Panc1 (cell line): ENCODE results near the gene PUS1. TPM values are rescaled to one million over a fixed set of nuclear protein-coding genes. Genes with fewer than 3 reads are reported as not detected.

Experiments used
- ATAC-seq: fragments of 200-7000 bp; cut with Tn5 transposase; 2 replicates; pipeline ENCODE4 v1.9.1; 2020; ENCODE audit warnings: mild to moderate bottlenecking, moderate library complexity
- BruUV-seq: library from RNA; stranded (reverse); fragments of 400-500 nt; replicated peaks from 2 replicates; lab custom pipeline; 2021; lab: Mats Ljungman, UMichigan
- CTCF ChIA-PET: fragments of 300-600 bp; sonication (Branson Sonifier 250); formaldehyde crosslinking; loops from one replicate; lab custom pipeline; 2022; ENCODE audit warnings: antibody characterized with exemption; lab: Charles Lee
- POLR2A ChIA-PET: fragments of 300-600 bp; sonication (Branson Sonifier 250); formaldehyde crosslinking; loops from one replicate; lab custom pipeline; 2022; ENCODE audit warnings: antibody characterized with exemption; lab: Charles Lee
- DNase-seq: peaks from one replicate; pipeline ENCODE4 v3.0.0-alpha.2; 2010; ENCODE audit warnings: low read depth, low spot score
- H3K27ac ChIP-seq: 2 replicates; pipeline ENCODE4 v1.5.1; 2011; ENCODE audit warnings: mild to moderate bottlenecking, low read length, inconsistent platforms
- H3K27me3 ChIP-seq: fragments of 200-500 bp; sonication (Bioruptor generic); 2 replicates; pipeline ENCODE4 v1.6.0; 2014; ENCODE audit warnings: low read length, inconsistent platforms; ENCODE audit not compliant: control insufficient read depth, insufficient read depth
- H3K36me3 ChIP-seq: fragments of 200-500 bp; sonication (Bioruptor generic); 2 replicates; pipeline ENCODE4 v1.5.1; 2014; ENCODE audit warnings: inconsistent platforms, mild to moderate bottlenecking, low read length, moderate library complexity; ENCODE audit not compliant: control insufficient read depth, insufficient read depth
- H3K4me1 ChIP-seq: 2 replicates; pipeline ENCODE4 v1.5.1; 2011; ENCODE audit warnings: inconsistent platforms, mild to moderate bottlenecking, low read length, moderate library complexity; ENCODE audit not compliant: control insufficient read depth, insufficient read depth
- H3K4me3 ChIP-seq, 2 experiments: 2 replicates each; pipeline ENCODE4 v1.5.1; 2011 to 2012; ENCODE audit warnings: low read depth in 2 of 2, low read length in 2 of 2, mild to moderate bottlenecking in 2 of 2, inconsistent platforms in 1 of 2, moderate library complexity in 1 of 2
- H3K9me3 ChIP-seq: fragments of 200-500 bp; sonication (Bioruptor generic); 2 replicates; pipeline ENCODE4 v1.5.1; 2014; ENCODE audit warnings: low read depth, mild to moderate bottlenecking, inconsistent platforms, low read length, moderate library complexity; ENCODE audit not compliant: control insufficient read depth, insufficient read depth
- POLR2AphosphoS5 ChIP-seq: IDR thresholded peaks from 2 replicates; pipeline ENCODE4 v1.6.1; 2012; ENCODE audit warnings: mild to moderate bottlenecking, low read depth, low read length, moderate library complexity
- SIN3A ChIP-seq: IDR thresholded peaks from 2 replicates; pipeline ENCODE4 v1.6.1; 2012; ENCODE audit warnings: low read depth, mild to moderate bottlenecking, low read length, moderate library complexity, borderline replicate concordance; ENCODE audit not compliant: insufficient read depth
- TCF7L2 ChIP-seq: IDR thresholded peaks from 2 replicates; pipeline ENCODE4 v1.6.1; 2011; ENCODE audit warnings: mild to moderate bottlenecking, low read depth, low read length, inconsistent platforms
- in situ Hi-C: cut with HindIII; loops from 2 replicates; pipeline ENCODE4 v1.10.0; 2016; ENCODE audit warnings: low sequenced_read_pairs, low pct_unique_long_range_greater_than_20kb
- intact Hi-C: fragments of 100-400 bp; cut with micrococcal nuclease; formaldehyde crosslinking; loops from one replicate; pipeline ENCODE4 v1.10.0; 2022; ENCODE audit not compliant: unreplicated experiment
- total RNA-seq: library from RNA; stranded (reverse); gene quantifications from one replicate; pipeline ENCODE4 v1.2.1, GENCODE V29; 2021; ENCODE audit not compliant: unreplicated experiment
- TF ChIP-seq, protein P1 (sequence below): fragments of 450-650 bp; IDR thresholded peaks from 2 replicates; pipeline ENCODE4 v1.5.1; 2017; ENCODE audit warnings: mild to moderate bottlenecking
- TF ChIP-seq, protein P2 (sequence below), 2 experiments: IDR thresholded peaks; 2 replicates each; pipeline ENCODE4 v1.6.1; 2011 to 2012; ENCODE audit warnings: low read depth in 2 of 2, control low read depth in 1 of 2, low read length in 1 of 2, mild to moderate bottlenecking in 1 of 2, moderate library complexity in 1 of 2; ENCODE audit not compliant: insufficient read depth in 1 of 2

Gene PUS1
- total RNA-seq, 1 experiment from 2014 or later = 108 TPM

DNA sequence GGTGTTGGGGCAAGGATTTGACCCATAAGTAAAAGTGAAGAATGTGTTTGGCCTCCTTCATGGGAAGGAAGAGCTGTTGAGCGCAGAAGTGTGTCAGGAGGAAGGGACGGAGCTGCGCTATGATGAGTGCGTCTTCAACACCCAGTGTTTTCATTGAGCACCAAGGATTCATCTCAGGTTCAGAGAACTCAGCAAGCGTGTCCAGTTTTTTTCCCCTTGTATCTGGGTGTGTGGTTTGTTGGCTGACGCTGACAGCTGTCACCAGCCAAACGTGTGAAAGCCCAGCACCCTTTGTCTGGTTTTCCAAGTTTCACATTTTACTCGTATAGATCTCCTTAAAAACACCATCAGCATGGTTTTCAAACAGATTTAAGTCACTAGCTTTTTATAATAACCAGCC is 33.0 kb downstream of the PUS1 start:
- no peak for TF ChIP-seq TCF7L2
- no peak for TF ChIP-seq POLR2AphosphoS5
- TF ChIP-seq, protein P1, sequence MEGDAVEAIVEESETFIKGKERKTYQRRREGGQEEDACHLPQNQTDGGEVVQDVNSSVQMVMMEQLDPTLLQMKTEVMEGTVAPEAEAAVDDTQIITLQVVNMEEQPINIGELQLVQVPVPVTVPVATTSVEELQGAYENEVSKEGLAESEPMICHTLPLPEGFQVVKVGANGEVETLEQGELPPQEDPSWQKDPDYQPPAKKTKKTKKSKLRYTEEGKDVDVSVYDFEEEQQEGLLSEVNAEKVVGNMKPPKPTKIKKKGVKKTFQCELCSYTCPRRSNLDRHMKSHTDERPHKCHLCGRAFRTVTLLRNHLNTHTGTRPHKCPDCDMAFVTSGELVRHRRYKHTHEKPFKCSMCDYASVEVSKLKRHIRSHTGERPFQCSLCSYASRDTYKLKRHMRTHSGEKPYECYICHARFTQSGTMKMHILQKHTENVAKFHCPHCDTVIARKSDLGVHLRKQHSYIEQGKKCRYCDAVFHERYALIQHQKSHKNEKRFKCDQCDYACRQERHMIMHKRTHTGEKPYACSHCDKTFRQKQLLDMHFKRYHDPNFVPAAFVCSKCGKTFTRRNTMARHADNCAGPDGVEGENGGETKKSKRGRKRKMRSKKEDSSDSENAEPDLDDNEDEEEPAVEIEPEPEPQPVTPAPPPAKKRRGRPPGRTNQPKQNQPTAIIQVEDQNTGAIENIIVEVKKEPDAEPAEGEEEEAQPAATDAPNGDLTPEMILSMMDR = no peak
- TF ChIP-seq, protein P2, sequence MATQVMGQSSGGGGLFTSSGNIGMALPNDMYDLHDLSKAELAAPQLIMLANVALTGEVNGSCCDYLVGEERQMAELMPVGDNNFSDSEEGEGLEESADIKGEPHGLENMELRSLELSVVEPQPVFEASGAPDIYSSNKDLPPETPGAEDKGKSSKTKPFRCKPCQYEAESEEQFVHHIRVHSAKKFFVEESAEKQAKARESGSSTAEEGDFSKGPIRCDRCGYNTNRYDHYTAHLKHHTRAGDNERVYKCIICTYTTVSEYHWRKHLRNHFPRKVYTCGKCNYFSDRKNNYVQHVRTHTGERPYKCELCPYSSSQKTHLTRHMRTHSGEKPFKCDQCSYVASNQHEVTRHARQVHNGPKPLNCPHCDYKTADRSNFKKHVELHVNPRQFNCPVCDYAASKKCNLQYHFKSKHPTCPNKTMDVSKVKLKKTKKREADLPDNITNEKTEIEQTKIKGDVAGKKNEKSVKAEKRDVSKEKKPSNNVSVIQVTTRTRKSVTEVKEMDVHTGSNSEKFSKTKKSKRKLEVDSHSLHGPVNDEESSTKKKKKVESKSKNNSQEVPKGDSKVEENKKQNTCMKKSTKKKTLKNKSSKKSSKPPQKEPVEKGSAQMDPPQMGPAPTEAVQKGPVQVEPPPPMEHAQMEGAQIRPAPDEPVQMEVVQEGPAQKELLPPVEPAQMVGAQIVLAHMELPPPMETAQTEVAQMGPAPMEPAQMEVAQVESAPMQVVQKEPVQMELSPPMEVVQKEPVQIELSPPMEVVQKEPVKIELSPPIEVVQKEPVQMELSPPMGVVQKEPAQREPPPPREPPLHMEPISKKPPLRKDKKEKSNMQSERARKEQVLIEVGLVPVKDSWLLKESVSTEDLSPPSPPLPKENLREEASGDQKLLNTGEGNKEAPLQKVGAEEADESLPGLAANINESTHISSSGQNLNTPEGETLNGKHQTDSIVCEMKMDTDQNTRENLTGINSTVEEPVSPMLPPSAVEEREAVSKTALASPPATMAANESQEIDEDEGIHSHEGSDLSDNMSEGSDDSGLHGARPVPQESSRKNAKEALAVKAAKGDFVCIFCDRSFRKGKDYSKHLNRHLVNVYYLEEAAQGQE (IDR thresholded peaks at IDR 0.05; ENCODE audit: insufficient read depth in 1 of 2, low read depth in 2 of 2, low read length in 1 of 2) = no peak
- no peak for TF ChIP-seq SIN3A
- no TSS peak for BruUV-seq
- in situ Hi-C loops (no loop called here), intact Hi-C loops (no loop called here)
- no peak for ATAC-seq
- ChIA-PET POLR2A (no interaction called here), CTCF (no interaction called here)
- Histone ChIP-seq H3K36me3 (0 out of 2 replicates have a peak, but pooled peaks cover 2% of the 10 kb centered on the region), H3K27me3 (no peaks in the 10 kb centered on the region), H3K9me3 (no peaks in the 10 kb centered on the region), H3K4me3 (no peak overlapping the region), H3K4me1 (peaks cover 12% of the 10 kb centered on the region), H3K27ac (no peak overlapping the region)
- DNase-seq = no peak

DNA sequence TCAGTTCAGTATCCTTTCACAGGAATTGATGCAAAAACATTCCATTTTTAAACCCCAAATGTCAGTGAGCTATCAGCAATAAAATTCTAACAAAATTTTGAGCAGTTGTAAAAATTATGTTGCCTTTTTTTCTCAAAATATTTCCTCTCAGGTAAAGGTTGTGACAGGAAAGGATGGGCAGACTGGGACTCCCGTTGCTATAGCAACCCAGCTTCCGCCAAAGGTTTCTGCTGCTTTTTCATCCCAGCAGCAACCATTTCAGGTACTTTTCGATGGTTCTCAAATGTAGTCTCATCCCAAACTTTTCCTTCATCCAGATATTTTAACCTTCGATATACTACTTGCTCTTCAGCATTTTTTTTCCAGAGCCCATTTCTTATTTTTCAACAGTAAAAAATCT is 34.3 kb downstream of the PUS1 start:
- Histone ChIP-seq H3K4me3 (no peak overlapping the region), H3K27me3 (no peaks in the 10 kb centered on the region), H3K9me3 (no peaks in the 10 kb centered on the region), H3K27ac (no peak overlapping the region), H3K36me3 (0 out of 2 replicates have a peak, but pooled peaks cover 2% of the 10 kb centered on the region), H3K4me1 (peaks cover 7% of the 10 kb centered on the region)
- intact Hi-C loops (no loop called here), in situ Hi-C loops (no loop called here)
- TF ChIP-seq, protein P2 (IDR thresholded peaks at IDR 0.05; ENCODE audit: insufficient read depth in 1 of 2, low read depth in 2 of 2, low read length in 1 of 2) = no peak
- TF ChIP-seq, protein P1 = no peak
- TF ChIP-seq TCF7L2 (no peak), SIN3A (no peak), POLR2AphosphoS5 (no peak)
- ATAC-seq (no peak), DNase-seq (no peak)
- ChIA-PET POLR2A (no interaction called here), CTCF (no interaction called here)
- no TSS peak for BruUV-seq
